A673 (cell line): Measurements from ENCODE around the gene PELI3. TPM values are rescaled to one million over a fixed set of nuclear protein-coding genes. Genes with fewer than 3 reads are reported as not detected.

ENCODE experiments used
- BruUV-seq: library from RNA; stranded (reverse); fragments of 400-500 nt; replicated peaks from 2 replicates; lab custom pipeline; 2021; lab: Mats Ljungman, UMichigan
- CTCF ChIA-PET: fragments of 300-600 bp; sonication (Branson Sonifier 250); formaldehyde crosslinking; loops from one replicate; lab custom pipeline; 2022; ENCODE audit warnings: antibody characterized with exemption; lab: Charles Lee
- POLR2A ChIA-PET: fragments of 300-600 bp; sonication (Branson Sonifier 250); formaldehyde crosslinking; loops from one replicate; lab custom pipeline; 2022; ENCODE audit warnings: antibody characterized with exemption; ENCODE audit not compliant: low non-redundant PET; lab: Charles Lee
- DNase-seq: peaks from one replicate; pipeline ENCODE4 v3.0.0-alpha.2; 2015; ENCODE audit warnings: low spot score
- H3K27ac ChIP-seq: fragments of 200-600 bp; sonication (generic); 2 replicates; pipeline ENCODE4 v1.5.1; 2016; ENCODE audit warnings: mixed run types, low read depth, mild to moderate bottlenecking, mixed read lengths, antibody characterized with exemption, low read length; ENCODE audit not compliant: poor library complexity, severe bottlenecking
- H3K27me3 ChIP-seq: fragments of 200-600 bp; sonication (generic); replicated peaks from 2 replicates; pipeline ENCODE4 v1.6.1; 2017; ENCODE audit warnings: mixed run types, low read depth, mild to moderate bottlenecking, mixed read lengths, antibody characterized with exemption, low read length; ENCODE audit not compliant: insufficient read depth, poor library complexity
- H3K36me3 ChIP-seq: fragments of 200-600 bp; sonication (generic); 2 replicates; pipeline ENCODE4 v1.6.1; 2016; ENCODE audit warnings: mixed run types, mild to moderate bottlenecking, mixed read lengths, antibody characterized with exemption, low read length; ENCODE audit not compliant: insufficient read depth, poor library complexity, severe bottlenecking
- H3K4me1 ChIP-seq: fragments of 200-600 bp; sonication (generic); 2 replicates; pipeline ENCODE4 v1.6.1; 2017; ENCODE audit warnings: mixed run types, mild to moderate bottlenecking, mixed read lengths, antibody characterized with exemption, low read length; ENCODE audit not compliant: insufficient read depth, poor library complexity, severe bottlenecking
- H3K4me3 ChIP-seq: fragments of 200-600 bp; sonication (generic); 2 replicates; pipeline ENCODE4 v1.5.1; 2016; ENCODE audit warnings: low read depth, mixed run types, mild to moderate bottlenecking, mixed read lengths, low read length; ENCODE audit not compliant: poor library complexity, severe bottlenecking
- H3K9me3 ChIP-seq: fragments of 200-600 bp; sonication (generic); 2 replicates; pipeline ENCODE4 v1.6.1; 2016; ENCODE audit warnings: mixed run types, low read depth, mild to moderate bottlenecking, mixed read lengths, antibody characterized with exemption, low read length; ENCODE audit not compliant: poor library complexity, severe bottlenecking
- CTCF ChIP-seq: fragments of 300-800, 200-600 bp; sonication (generic); conservative IDR thresholded peaks from 2 replicates; pipeline ENCODE4 v1.5.1; 2017; ENCODE audit warnings: low read depth, mild to moderate bottlenecking, antibody characterized with exemption, low read length, moderate library complexity, mixed read lengths
- EZH2 ChIP-seq: fragments of 200-600 bp; sonication (generic); IDR thresholded peaks from 2 replicates; pipeline ENCODE4 v1.6.1; 2017; ENCODE audit warnings: borderline replicate concordance, low read depth, mild to moderate bottlenecking, mixed read lengths, antibody characterized with exemption, low read length; ENCODE audit not compliant: poor library complexity, severe bottlenecking
- intact Hi-C: fragments of 100-400 bp; cut with micrococcal nuclease; formaldehyde crosslinking; loops from one replicate; pipeline ENCODE4 v1.10.0; 2022; ENCODE audit not compliant: unreplicated experiment
- total RNA-seq: library from RNA; stranded (reverse); gene quantifications from 2 replicates; pipeline ENCODE4 v1.2.3, GENCODE V29; 2021

Gene PELI3
- total RNA-seq, 1 experiment from 2014 or later = 15.4 TPM

- peaks cover 24% of the 10 kb centered on the region for H3K27me3 ChIP-seq
- no peak for DNase-seq
- H3K36me3 ChIP-seq = no peaks in the 10 kb centered on the region
- ChIA-PET POLR2A (interaction anchor here (0.5 to 0.8 kb wide), 3 partner anchors 46 to 327 kb away, joined by 3 to 4 read pairs (median 3); partner anchors contain the start of gene PELI3), CTCF (interaction anchor here (1.0 to 1.4 kb wide), 5 partner anchors 12 to 257 kb away, joined by 3 to 10 read pairs (median 8); partner anchors contain the start of gene MRPL11)
- no peaks in the 10 kb centered on the region for H3K4me1 ChIP-seq
- H3K9me3 ChIP-seq = no peaks in the 10 kb centered on the region
- no peak within 1 kb of the TSS for H3K4me3 ChIP-seq
- intact Hi-C loops = no loop called here
- TF ChIP-seq EZH2 (peak; percentile 54), CTCF (no peak)
- no peak within 1 kb of the TSS for H3K27ac ChIP-seq
- no TSS peak for BruUV-seq
These were observed 45.8 kb upstream of the PELI3 start, which contains the start of gene NPAS4 for GRCh38 chr11:66420671-66421476. Gene NPAS4 (plus strand): TSS chr11:66421035. CDS start chr11:66421180, 145 bp downstream.

GRCh38 chr11:66421492-66422205, 45.1 kb upstream of the PELI3 start:
- Histone ChIP-seq H3K27ac (no peak overlapping the region), H3K4me1 (no peaks in the 10 kb centered on the region), H3K9me3 (no peaks in the 10 kb centered on the region), H3K4me3 (no peak overlapping the region), H3K36me3 (no peaks in the 10 kb centered on the region), H3K27me3 (peaks cover 24% of the 10 kb centered on the region)
- ChIA-PET POLR2A (interaction anchor here (0.5 to 0.8 kb wide), 3 partner anchors 45 to 326 kb away, joined by 3 to 4 read pairs (median 3); partner anchors contain the start of gene PELI3), CTCF (interaction anchor here (0.6 to 1.4 kb wide), 6 partner anchors 9 to 257 kb away, joined by 3 to 10 read pairs (median 6); partner anchors contain the start of gene MRPL11)
- BruUV-seq = no TSS peak
- TF ChIP-seq CTCF = no peak
- no peak for TF ChIP-seq EZH2
- DNase-seq = peak; percentile 94
- intact Hi-C loops = no loop called here

DNA sequence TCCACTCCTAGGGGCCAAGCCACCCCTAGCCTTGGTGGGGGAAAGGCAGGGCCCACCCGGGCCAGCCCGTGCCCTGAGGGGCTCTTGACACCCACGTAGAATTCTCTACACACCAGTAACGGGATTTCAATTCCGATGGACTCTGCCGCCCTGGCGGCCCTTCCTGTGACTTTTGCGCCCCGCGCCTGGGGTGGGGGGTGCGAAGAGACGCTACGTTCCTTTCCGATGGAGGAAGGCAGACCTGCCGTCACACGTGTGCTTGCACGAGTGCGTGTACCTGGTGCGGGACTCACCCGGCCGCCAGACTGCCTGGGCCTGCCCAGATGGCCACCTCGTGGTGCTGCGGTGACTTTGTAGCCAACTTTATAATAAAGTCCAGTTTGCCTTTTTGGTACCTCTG, 40.4 kb upstream of the PELI3 start:
- TF ChIP-seq EZH2 = no peak
- TF ChIP-seq CTCF = no peak
- Histone ChIP-seq H3K27ac (no peak overlapping the region), H3K27me3 (peaks cover under 1% of the 10 kb centered on the region), H3K4me1 (no peaks in the 10 kb centered on the region), H3K9me3 (no peaks in the 10 kb centered on the region), H3K36me3 (no peaks in the 10 kb centered on the region), H3K4me3 (no peak overlapping the region)
- ChIA-PET POLR2A (no interaction called here), CTCF (no interaction called here)
- no TSS peak for BruUV-seq
- DNase-seq = no peak
- intact Hi-C loops = no loop called here
